G401 (cell line): ENCODE data around the gene MICA. TPM values are rescaled to one million over a fixed set of nuclear protein-coding genes. Genes with fewer than 3 reads are reported as not detected.
A peak's percentile ranks its signal among the peaks of the same experiment; 100 is the strongest.
"Not testable (repeated sequence)": the region's sequence is repeated elsewhere in the genome, so short reads cannot be mapped to it uniquely, and the experiment has no call there.

Experiments used
- DNase-seq: peaks from one replicate; pipeline ENCODE4 v3.0.0-alpha.2; 2015; ENCODE audit warnings: low spot score
- in situ Hi-C: cut with HindIII; loops from 2 replicates; pipeline ENCODE4 v1.10.0; 2016; ENCODE audit warnings: low sequenced_read_pairs, mixed read lengths
- total RNA-seq: library from RNA; depleted of rRNA; stranded (reverse); fragments of >200 nt; shearing (Covaris generic); gene quantifications from 2 replicates; pipeline ENCODE4 v1.2.3, GENCODE V29; 2014; rRNA removed

Gene MICA
- 40.3 and 44.1 TPM in 2 replicates for total RNA-seq

DNA sequence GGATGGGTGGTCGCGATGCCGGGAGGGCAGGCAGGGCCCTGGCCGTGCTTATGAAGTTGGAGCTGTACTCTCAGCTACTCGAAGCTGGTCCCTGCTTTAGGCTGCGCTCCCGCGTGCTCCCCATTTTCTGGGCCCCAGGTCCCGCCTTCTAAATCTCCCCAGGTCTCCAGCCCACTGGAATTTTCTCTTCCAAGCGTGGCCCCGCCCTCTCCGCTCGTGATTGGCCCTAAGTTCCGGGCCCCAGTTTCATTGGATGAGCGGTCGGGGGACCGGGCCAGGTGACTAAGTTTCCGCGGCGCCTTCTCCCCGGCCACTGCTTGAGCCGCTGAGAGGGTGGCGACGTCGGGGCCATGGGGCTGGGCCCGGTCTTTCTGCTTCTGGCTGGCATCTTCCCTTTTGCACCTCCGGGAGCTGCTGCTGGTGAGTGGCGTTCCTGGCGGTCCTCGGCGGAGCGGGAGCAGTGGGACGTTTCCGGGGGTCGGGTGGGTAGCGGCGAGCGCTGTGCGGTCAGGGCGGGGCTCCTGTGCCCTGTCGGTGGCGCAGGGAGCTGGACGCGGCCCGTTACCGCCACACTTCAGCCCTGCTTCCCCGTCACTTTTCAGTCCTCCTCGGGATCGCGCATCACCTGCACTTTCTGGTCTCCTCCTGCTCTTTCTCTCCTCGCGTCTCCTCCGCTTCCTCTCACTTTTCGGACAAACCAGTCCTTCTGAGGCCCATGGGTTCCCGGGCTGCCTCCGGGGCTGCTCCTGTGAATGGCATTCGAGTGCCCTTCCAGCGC, at the start of gene MICA:
TSS of gene MICA (plus strand) at position 313 of the 778 bp plus-strand sequence. CDS start at position 351, 38 bp downstream.
- peak; percentile 84 for DNase-seq
- in situ Hi-C loops, result no loop called here

DNA sequence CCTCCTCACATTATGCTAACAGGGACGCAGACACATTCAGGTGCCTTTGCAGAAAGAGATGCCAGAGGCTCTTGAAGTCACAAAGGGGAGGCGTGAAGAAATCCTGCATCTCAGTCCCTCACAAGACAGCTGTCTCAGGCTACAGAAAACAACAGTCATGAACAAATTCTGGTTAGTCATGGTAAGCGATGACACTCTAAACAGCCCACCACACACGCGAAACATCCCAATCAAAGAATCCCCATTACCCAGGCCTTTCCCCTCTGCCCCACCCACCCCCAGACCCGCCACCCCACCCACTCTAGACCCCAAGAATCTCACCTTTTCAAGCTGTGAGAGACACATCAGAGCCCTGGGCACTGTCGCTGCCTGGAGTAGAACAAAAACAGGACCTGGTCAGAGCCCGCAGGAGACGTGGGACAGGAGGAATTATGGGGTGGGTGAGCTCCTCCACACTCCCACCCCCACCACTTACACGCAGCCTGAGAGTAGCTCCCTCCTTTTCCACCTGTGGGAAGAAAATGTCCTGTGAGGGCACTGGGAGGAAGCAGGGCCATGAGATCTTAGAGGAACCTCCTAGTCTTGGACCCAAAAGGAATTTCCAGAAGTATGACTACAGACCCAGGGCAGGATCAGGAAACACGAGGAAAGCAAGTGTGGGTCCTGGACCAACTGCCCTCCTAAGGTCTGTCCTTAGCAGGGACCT, 49.1 kb upstream of the MICA start:
- in situ Hi-C loops, result no loop called here
- DNase-seq, result no peak

DNA sequence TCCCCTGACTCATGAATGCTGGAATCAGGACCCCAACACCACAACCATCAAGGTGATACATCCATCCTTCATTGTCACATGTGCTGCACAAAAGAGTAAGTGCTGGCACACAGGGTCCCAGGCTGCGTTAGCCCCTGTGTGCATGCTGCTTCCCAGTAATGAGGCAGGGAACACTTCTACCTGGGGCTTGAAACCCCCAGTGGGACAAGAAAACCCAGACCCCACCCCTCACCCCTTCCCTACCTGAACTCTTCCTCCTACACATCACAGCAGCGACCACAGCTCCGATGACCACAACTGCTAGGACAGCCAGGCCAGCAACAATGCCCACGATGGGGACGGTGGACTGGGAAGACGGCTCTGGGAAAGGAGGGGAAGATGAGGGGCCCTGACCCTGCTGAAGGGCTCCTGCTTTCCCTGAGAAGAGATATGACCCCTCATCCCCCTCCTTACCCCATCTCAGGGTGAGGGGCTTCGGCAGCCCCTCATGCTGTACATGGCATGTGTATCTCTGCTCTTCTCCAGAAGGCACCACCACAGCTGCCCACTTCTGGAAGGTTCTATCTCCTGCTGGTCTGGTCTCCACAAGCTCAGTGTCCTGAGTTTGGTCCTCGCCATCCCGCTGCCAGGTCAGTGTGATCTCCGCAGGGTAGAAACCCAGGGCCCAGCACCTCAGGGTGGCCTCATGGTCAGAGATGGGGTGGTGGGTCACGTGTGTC, 48.4 kb upstream of the MICA start:
- in situ Hi-C loops, result no loop called here
- no peak for DNase-seq

DNA sequence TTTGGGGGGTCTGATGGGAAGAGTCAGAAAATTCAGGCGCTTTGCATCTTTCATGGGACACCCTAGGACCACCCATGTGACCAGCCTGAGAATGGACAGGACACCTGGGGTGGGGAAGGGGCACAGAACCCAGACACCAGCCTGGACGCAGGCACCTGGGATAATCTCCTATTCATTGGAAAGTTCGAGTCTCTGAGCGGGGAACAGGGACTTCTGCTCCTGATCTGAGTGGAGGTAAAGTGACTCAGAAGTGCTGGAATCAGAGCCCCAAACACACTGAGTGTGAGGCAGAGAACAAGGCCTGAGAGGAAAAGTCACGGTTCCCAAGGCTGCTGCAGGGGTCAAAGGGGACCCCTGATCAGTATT, 47.8 kb upstream of the MICA start:
- in situ Hi-C loops, result no loop called here
- DNase-seq, result no peak

DNA sequence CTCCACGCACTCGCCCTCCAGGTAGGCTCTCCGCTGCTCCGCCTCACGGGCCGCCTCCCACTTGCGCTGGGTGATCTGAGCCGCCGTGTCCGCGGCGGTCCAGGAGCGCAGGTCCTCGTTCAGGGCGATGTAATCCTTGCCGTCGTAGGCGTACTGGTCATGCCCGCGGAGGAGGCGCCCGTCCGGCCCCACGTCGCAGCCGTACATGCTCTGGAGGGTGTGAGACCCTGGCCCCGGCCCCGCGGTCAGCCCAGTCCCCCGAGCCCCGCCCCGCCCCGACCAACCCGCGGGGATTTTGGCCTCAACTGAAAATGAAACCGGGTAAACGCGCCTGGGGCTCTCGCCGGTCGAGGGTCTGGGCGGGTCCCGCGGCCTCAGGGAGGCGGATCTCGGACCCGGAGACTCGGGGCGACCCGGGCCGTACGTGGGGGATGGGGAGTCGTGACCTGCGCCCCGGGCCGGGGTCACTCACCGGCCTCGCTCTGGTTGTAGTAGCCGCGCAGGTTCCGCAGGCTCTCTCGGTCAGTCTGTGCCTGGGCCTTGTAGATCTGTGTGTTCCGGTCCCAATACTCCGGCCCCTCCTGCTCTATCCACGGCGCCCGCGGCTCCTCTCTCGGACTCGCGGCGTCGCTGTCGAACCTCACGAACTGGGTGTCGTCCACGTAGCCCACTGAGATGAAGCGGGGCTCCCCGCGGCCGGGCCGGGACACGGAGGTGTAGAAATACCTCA, 47.0 kb upstream of the MICA start:
- DNase-seq, result peak; percentile 27
- in situ Hi-C loops, result no loop called here

DNA sequence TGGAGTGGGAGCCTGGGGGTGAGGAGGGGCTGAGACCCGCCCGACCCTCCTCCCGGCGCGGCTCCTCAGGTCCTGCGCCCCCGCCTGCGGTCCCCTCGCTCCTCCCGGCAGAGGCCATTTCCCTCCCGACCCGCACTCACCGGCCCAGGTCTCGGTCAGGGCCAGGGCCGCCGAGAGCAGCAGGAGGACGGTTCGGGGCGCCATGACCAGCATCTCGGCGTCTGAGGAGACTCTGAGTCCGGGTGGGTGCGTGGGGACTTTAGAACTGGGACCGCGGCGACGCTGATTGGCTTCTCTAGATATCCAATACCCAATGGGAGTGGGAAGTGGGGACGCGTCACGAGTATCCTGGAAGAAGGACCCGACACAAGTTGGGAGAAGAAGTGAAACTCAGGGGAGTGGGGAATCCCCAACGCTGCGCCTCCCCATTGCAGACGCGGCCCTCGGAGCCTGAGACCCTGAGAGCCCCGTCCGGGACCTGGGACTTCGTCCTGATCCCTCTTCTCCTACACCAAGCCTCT, 46.4 kb upstream of the MICA start, which contains the start of gene HLA-B:
TSS of gene HLA-B (minus strand) at position 234 of the 521 bp plus-strand sequence. CDS start at position 213, 21 bp downstream.
- peak; percentile 93 for DNase-seq
- in situ Hi-C loops, result no loop called here

DNA sequence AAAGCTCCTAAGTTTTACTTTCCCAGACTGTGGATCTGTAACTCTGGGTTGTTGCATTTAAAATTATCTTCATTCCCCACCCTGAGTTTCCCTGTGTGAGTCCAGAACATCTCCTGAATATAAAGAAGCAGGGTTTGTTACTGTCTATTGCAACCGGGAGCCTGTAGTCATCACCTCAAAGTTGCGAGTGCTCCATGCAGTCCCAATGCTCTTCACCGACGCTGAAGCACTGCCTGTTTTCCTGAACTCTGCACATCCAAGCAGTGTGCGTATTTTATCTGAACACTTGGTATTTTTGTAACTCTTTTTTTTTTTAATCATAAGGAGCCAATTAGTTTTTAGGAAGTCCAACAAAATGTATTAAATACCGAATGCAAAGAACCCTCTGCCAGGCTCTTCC, 45.5 kb upstream of the MICA start:
- in situ Hi-C loops, result no loop called here
- DNase-seq, result no peak

DNA sequence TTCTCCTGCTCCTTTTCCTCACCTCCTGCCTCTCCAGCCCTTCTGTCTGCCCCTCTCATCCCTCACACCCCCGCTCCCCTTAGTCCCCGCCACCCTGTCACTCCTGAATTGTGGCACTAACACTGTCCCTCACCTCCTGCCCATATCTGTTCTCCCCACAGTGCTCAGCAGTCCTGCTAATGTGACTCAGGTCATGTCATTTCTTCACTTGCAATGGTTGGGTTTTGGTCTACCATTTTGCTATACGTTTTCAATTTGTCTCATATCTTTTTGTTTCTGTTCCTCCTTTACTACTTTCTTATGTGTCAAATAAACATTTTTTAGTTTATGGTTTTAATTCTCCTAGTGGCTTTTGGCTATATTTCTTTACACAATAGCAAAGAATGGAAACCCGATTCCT, 45.1 kb upstream of the MICA start:
- in situ Hi-C loops, result no loop called here
- DNase-seq, result no peak

DNA sequence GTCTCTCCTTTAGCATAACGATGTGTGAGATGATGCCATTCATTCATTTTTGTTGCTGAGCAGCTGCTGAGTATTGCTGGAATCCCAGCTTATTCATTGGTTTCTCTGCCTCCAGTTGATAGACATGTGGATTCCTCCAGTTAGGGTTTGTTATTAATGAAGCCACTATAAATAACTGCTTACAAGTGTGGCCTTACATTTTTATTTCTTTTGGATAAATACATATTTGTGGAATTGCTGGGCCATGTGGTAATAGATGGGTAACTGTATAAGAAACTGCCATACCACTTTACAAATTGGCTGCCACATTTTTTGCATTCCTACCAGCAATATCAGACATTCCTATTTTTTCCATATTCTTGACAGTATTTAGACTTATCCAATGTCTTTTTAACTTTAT, 43.8 kb upstream of the MICA start:
- in situ Hi-C loops, result no loop called here
- no peak for DNase-seq

DNA sequence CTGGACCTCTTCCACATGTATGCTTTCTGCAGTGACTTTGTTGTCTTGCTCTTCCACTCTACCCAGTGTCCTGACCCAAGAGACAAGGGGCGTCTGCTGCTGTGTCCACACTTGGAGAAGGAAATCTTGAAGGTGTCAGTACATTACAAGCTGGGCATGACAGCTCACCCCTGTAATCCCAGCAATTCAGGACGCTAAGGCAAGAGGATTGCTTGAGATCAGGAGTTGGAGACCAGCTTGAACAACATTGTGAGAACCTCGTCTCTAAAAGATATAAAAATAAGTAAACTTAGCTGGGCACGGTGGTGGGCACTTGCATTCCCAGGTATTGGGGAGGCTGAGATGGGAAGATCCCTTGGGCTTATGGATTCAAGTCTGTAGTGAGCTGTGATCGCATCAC, 40.6 kb upstream of the MICA start:
- DNase-seq, result peak; percentile 25
- in situ Hi-C loops, result no loop called here

DNA sequence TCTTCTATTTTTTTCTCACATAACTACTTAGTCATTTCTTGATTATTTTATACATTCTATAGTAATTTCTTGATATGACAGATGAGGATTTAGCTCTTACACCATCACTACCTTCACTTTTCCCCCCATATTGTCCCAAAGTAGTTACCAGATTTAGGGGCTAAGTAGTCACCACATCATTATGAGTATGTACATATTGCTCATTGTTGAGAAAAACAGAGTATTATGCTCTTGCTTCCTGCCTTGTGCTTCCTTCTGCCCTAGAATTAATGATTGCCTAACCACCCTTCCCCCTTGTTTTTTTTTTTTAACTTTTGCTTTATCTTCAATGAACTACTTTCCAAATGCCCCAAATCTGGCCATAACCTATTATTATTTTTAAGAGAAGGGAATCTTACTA, 39.6 kb upstream of the MICA start:
- no peak for DNase-seq
- in situ Hi-C loops, result no loop called here

DNA sequence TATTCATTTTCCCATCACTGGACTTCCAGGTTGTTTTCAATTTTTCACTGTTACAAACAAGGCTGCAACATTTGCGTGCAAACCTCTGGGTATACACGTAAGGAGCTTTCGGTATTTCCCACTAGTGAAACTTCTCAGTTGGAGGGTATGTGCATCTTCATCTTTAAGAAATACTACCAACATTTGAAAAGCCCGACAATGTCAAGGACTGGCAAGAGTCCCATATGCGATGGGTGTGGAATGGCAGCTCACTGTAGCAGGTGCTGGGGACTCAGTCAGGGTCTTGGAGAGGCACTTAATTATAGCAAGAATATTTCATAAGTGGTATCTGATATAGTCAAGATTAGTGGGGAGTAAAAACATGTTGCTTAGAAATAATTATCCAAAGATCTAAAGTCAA, 37.5 kb upstream of the MICA start:
- in situ Hi-C loops, result no loop called here
- peak; percentile 38 for DNase-seq

DNA sequence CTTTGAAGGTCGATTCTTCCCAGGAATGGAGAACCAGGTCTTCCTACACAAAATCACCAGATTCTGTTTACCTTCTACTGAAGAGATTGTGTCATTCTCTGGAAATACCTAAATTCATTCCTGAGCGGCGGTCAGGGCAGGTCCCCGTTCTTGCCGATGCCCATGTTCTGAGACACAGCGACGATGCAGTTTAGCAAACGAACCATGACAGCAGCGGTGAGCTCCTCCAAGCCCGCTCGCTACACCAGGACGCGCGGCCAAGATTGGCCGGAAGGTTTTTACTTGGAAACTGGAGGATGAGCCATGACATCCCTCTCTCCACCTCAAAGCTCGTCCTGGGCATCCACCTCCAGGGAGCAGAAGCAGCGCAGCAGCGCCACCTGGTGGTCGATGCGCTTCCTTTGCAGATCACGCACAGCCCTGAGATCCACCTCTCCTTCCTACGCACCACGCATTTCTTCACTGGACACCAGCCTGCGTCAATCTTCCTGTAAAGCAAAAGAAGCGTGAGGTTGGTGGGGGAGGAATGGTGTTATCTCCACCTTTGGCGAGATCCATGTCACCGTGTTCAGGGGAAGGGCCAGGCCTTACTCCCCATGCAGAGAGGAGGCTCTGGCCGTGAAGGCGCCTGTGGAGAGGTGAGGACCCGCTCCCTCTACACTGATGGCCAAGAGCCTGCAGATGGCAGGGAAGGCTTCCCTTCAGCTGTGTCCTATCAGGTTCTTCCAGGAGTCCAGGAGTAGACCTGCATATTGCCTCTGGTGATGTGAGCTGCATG, 36.5 kb upstream of the MICA start:
- in situ Hi-C loops, result no loop called here

DNA sequence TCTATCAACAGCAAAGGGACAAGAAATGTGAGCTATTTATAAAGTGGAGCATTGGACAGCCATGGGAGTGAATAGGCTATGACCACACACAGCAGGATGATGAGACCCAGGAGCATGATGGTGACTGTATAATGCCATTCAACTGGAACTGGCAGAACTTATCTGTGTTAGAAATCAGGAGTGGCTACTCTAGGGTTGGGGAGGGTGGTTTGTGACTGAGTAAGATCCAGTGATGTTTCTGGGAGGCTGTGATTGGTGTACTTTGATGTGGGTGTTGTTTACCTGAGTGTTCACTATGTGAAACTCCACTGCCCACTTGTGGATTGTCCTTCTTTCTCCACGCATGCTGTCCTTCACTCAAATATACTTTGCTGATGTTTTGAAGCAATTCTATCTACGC, 34.9 kb upstream of the MICA start:
- in situ Hi-C loops, result no loop called here

More for the DNA sequence above, 36.5 kb upstream of the MICA start:
- peak; percentile 99 for DNase-seq

DNA sequence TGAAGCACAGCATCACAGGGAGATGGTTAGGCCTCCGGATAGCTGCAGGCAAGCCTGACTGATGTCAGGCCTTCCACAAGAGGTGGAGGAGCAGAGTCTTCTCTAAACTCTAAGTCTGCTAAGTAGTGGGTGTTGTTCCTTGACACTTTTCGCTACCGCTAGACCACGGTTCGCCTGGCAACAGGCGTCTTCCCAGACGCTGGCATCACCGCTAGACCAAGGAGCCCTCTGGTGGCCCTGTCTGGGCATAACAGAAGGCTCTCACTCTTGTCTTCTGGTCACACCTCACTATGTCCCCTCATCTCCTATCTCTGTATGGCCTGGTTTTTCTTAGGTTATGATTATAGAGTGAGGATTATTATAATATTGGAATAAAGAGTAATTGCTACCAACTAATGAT, 29.3 kb upstream of the MICA start:
- DNase-seq, in situ Hi-C loops: not testable (repeated sequence)

More for the DNA sequence above, 34.9 kb upstream of the MICA start:
- DNase-seq, result peak; percentile 4

DNA sequence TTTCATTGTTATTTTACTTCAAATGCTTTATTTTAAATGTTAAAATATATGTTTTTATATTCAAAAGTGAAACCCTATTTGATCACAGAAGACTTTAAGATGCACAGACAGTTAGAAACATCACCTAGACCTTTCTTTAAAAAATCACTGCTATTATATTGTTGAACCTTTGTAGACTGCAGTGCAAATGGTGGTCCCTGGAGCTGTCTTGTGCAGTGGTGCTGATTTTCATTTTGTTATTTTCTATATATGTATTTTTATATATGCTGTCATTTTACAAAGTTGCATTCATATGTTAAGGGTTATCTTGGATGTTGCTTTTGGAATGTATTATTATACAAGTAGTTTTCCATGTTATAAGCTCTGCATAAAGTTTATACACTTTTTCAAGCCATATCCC, 27.7 kb upstream of the MICA start:
- no peak for DNase-seq
- in situ Hi-C loops, result no loop called here

DNA sequence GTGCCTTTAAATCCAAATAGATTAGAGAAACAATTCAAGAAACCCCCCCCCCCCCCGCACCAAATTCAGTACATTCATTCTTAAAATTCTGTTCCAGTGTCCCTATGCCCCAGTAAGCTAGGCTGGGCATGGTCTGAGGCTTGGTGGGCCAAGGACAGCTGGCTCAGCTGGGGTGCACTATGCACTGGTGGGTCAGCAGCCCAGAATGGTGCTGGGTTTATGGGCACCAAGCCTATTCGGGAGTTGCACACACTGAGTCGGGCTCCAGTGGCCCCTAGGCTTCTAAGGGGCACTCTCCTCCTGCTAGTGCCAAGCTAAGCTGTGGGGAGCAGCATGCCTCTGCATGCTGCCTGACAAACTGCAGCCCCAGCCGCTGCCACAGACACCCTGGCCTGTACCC, 26.4 kb upstream of the MICA start:
- DNase-seq, result no peak
- in situ Hi-C loops, result no loop called here

DNA sequence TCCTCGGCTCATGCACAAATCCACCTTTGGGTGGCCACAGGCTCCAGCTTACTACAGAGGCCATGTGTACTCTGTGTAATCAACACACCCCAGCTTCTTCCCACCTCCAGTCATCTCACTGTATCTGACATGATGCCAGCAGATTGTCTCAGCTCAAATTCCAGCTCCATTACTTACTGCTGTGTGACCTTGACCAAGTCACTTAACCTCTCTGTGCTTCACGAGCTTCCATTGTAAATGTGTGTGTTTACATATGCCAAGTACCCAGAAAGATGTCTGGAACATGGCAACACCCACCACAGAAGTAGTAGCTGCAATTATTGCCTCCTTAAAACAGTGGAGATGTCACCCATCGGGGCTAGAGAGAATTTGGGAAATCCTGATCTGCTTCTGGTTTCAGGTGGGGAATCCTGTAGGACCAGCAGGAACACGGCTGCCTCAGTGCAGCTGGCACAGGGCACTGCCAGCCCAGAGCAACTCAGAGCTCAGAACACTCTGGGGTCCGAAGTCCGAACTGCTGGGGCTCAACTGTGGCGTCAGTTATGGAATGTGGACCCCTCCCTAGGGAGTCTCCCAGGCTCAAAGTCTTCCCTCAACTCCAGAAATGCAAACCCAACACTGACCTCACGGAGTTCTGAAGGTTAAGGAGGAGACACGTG, 25.2 kb upstream of the MICA start:
- in situ Hi-C loops, result no loop called here
- DNase-seq, result no peak
